NCI-H2029 (cell line): ENCODE measurements around the gene ZNF385B.

ENCODE experiments used
- DNase-seq: peaks from one replicate; lab custom pipeline; 2025; lab: John Stamatoyannopoulos, UW

Gene ZNF385B

GRCh38 chr2:179551539-179552045 lies 309.8 kb downstream of the ZNF385B start:
- no peak for DNase-seq

DNA sequence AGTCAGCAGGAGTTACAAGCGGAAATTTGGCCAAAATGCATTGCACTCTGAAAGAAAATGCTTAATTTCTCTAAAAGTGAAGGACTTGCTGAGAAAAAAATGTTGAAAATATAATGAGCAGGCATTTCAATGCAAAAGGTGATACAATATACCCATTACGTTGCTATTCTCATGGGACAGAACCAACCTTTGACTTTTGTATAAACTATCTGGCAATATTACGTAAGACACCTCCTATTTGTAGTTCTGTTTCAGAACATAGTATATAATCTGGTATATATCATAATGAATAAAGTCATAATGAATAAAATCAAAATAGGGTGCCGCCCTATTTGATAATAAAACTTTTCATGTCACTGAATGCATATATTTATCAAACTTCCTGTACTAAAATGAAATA lies 310.6 kb downstream of the ZNF385B start:
- no peak for DNase-seq

GRCh38 chr2:179550214-179550613 lies 311.2 kb downstream of the ZNF385B start:
- DNase-seq: no peak

DNA sequence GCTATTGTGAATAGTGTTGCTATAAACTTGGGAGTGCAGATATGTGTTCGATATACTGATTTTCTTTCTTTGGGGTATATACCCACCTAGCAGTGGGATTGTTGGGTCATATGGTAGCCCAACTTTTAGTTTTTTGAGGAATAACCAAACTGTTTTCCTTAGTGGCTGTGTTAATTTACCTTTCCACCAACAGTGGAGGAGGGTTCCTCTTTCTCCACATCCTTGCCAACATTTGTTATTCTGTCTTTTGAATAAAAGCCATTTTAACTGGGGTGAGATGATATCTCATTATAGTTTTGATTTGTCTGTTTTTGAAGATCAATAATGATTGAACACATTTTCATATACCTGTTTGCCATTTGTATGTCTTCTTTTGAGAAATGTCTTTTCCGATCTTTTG lies 314.8 kb downstream of the ZNF385B start:
- no peak for DNase-seq

GRCh38 chr2:179545024-179545423 lies 316.4 kb downstream of the ZNF385B start:
- no peak for DNase-seq

DNA sequence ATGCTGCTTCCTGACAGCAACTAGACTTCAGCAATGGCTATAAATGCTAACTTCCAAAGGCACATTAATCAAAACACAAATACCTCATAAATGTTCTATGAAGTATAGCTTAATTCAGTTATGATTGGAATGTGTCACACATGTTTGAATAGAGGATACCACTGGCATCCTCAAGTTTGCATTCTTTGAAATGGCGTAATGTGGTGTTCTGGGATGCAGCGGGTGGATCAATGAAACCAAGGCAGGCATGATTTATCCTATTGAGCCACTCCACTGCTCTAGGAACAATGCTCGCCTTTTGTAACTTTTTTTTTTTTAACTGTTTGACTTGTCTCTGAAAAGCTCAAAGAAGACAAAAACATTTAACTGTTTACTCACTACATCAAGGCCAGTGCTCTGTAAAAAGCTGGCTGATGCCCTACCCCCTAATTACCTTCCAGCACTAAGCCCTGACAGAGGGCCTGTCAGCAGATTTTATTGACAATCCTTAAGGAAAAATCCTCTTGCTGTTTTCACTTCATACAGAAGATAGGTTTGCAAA lies 318.0 kb downstream of the ZNF385B start:
- no peak for DNase-seq

DNA sequence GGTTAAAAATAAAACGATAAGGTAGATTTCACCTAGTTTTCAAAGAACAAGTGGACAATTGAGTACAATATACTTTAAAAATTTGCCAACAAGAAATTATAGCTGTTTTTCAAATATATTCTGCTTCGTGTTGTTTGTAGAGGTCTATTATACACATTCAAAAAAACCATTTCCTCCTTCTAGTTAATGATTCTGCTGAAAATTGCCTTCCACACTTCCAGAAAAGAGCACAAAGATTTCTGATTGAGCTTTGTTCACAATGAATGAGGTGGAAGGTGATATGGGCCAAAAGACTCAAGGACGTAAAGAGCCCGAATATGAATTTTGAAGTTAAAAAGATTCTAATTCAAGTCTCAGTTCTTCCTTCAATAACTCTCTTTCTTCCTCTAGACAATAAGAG lies 319.8 kb downstream of the ZNF385B start:
- DNase-seq: no peak

GRCh38 chr2:179539124-179539511 lies 322.3 kb downstream of the ZNF385B start:
- no peak for DNase-seq

DNA sequence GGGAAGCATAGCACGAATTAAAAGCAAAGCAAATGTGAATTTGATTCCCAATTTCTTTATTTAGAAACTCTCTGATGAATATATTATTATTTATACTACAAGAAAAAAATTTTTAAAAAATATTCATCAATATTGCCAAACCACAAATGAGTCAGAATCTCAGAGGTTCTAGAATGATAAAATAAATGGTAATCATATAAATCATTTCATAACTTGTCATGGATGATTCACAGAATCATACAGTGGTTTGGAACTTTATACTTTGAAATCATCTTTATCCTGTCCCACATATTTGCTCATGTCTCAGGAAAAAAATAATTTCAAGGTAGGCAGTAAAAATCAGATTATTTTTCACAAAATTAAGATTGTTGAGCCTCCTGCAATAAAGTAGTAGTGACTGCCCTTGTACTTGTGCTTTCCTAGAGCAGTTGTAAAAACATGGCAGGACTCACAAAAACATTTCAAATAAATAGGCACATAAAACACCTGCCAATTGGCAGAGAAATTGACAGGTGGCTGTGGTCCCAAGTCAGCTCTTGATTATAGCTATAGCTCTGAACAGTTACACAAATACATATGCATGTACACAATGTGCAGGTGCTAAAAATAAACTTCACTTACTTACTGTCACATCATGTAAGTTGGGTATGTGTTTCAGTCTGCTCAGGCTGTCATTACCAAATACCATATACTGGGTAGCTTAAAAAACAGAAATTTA lies 322.8 kb downstream of the ZNF385B start:
- no peak for DNase-seq

GRCh38 chr2:179536185-179536584 lies 325.2 kb downstream of the ZNF385B start:
- DNase-seq: no peak

GRCh38 chr2:179533875-179534274 lies 327.5 kb downstream of the ZNF385B start:
- no peak for DNase-seq

DNA sequence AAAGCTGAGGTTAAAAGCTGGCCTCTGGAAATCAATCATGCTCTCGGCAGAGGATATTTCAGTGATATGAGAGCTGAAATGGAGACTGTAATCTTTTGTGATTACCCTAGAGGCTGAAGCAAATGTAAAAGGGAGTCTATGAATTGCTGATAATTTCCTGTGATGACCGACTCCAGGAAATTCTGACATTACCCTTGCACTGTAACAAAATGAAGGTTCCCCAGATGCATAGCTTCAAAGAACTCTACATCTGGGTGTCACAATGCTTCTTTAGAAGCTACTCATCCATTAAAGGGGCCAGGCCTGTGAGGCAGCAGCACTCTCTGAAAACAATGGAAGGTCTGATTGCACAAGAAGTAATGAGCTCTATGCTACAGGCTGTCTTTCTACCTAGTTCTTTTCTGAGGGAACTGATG lies 328.5 kb downstream of the ZNF385B start:
- DNase-seq: no peak

- no peak for DNase-seq
Observed at GRCh38 chr2:179528576-179529069, 332.8 kb downstream of the ZNF385B start.

- no peak for DNase-seq
Observed at GRCh38 chr2:179525340-179525739, 336.1 kb downstream of the ZNF385B start.

DNA sequence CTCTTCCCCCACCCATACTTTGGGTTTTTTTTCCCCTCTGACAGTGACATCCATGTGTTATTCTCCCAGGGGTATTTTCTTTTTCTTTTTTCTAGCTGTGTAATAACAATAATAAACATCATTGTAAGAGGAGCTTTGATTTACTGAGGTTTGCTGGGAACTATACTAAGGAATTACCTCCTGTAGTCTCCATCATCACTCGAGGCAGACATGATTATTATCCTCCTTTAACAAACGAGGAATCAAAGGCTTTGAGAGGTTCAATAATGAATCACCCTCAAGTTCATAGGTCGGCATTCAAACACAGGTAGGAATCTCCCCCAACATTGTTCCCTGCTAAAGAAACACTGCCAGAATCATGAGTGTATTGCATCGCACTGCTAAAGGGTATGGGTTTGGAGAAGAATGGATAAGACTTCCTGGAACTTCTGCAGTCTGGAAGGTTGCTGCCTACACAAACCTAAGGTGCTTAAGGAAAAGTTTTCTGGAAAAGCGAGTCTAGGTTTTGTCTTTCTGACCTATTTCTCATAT lies 336.5 kb downstream of the ZNF385B start:
- DNase-seq: no peak

DNA sequence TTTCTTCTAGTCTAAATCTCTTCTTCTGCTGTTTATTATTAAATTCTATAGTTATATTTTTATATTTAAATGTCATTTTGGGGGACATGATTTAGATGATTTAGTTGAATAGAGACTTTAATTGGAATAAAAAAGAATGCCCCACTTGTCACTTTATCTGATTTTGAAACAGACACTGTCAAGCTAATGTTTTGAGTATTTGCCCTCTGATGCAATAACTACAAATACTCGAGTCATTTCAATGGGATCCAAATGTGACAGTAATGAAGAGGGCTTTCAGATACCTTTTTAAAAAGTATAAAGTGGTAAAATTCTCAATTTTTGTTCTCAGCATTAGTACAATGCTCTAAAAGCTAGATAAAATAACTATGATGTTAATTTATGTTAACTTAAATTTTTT lies 339.5 kb downstream of the ZNF385B start:
- no peak for DNase-seq

GRCh38 chr2:179518830-179519229 lies 342.6 kb downstream of the ZNF385B start:
- no peak for DNase-seq

DNA sequence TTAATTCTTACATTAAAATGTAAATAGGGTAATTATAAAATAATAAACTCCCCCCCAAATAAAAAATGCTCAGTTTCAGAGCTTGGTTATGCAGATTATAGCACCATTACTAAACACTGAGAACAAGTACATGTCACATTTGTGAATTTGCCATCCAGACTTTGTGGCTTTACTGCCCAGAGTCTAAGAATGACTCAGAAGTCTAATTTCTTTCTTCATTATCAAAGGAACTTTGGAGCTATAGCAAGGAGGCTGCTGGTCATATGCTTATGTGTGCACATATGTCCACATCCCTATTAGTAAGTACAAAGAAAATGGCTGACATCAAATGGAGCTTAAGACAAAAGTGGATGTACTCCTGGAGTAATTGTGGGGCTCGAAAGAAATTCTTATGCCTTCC lies 348.2 kb downstream of the ZNF385B start:
- DNase-seq: no peak

- DNase-seq: no peak
Observed at GRCh38 chr2:179512281-179513035, 349.0 kb downstream of the ZNF385B start.

- no peak for DNase-seq
Observed at GRCh38 chr2:179511105-179511789, 350.2 kb downstream of the ZNF385B start.

GRCh38 chr2:179495315-179495714 lies 366.1 kb downstream of the ZNF385B start:
- no peak for DNase-seq

DNA sequence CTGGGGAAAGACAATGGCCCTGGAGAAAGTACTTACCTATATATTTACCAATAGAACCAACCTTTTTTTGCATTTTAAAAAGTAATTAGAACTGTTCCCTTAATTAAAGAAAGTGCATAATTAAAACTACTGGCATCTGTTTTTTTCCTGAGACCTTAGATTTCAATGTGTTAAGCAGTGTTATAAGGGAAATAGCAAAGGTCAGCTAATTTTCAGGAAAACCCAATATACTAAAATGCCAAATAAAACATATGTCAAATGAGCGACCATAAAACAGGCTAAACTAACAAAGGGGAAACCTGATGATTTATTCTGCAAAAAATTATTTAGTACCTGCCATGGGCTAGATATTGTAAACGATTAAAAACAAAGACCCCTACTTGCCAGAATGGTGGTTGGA lies 372.8 kb downstream of the ZNF385B start:
- no peak for DNase-seq
